ENCODE results near the gene C12orf60. TPM values are rescaled to one million over a fixed set of nuclear protein-coding genes. Genes with fewer than 3 reads are reported as not detected.

C12orf60 gene
- polyA plus RNA-seq, 3 donors: 0.11 to 0.46 TPM; not detected in 1

DNA sequence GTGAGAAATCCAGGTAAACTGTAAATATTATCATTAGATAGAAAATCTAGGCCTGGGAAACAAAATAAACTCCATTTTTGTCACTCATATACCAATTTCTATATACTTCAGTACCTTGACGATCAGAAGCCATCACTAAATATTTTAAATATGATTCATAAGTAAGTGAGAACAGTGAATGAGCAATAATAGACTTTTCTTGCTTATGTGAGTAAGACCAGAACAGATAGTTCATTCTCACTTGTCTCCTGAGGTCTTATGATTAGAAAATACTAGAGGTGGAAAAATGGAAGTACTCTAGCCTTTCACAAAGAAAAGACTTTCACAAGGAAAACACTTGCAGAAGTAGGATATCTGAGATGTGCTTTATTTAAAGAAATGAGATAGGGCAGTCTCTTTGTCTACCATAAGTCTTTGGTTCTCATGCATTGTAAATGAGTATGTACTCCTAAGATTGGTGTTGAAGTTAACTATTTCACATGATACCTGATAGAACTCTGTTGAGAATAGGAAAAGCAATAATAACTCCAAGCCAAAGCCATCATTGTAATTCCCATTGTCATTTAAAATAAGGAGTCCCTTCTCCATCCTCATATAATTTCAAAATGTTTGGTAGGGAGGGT is 20.7 kb downstream of the C12orf60 start:
- Mint-ChIP-seq H3K27me3 (ENCODE audit: low read depth in 3 of 3) (peaks cover 0 to 12% (median 5%) of the 10 kb centered on the region in 3 donors), H3K27ac (no peak overlapping the region), H3K4me1 (no peaks in the 10 kb centered on the region), H3K9me3 (peaks cover 0 to 2% (median 0%) of the 10 kb centered on the region in 7 donors), H3K36me3 (no peaks in the 10 kb centered on the region), H3K4me3 (no peak overlapping the region)
- no peaks in the 10 kb centered on the region for H3K36me3 ChIP-seq (replicated peaks in 1 of 2; ENCODE audit: control insufficient read depth in 1 of 2, insufficient read depth in 2 of 2, low read length in 2 of 2)
- H3K79me2 ChIP-seq (ENCODE audit: insufficient read depth, low read length): no peaks in the 10 kb centered on the region
- no peak for DNase-seq
- intact Hi-C loops (cut with micrococcal nuclease): no loop called here
- H3K9ac ChIP-seq (ENCODE audit: insufficient read depth, low read length, poor library complexity, severe bottlenecking): no peak overlapping the region
- H3K4me2 ChIP-seq (replicated peaks; ENCODE audit: extremely low read depth, low read length, poor library complexity, severe bottlenecking): no peak overlapping the region
- no peak overlapping the region for H3K27ac ChIP-seq (ENCODE audit: low read depth in 1 of 2, low read length in 2 of 2)
- WGBS (ENCODE audit: insufficient coverage): no CpG with 5 or more reads among the region's 1 CpG
- no peak overlapping the region for H3K4me3 ChIP-seq (replicated peaks in 1 of 3; ENCODE audit: low read depth in 2 of 3, low read length in 3 of 3)
- H3K4me1 ChIP-seq (ENCODE audit: control insufficient read depth in 1 of 2, insufficient read depth in 2 of 2, low read length in 2 of 2): no peaks in the 10 kb centered on the region
- H4K20me1 ChIP-seq (ENCODE audit: insufficient read depth, low read length): no peaks in the 10 kb centered on the region
- H2AFZ ChIP-seq (ENCODE audit: insufficient read depth, low read depth, low read length, poor library complexity, severe bottlenecking): no peak overlapping the region
- TF ChIP-seq, protein P1, sequence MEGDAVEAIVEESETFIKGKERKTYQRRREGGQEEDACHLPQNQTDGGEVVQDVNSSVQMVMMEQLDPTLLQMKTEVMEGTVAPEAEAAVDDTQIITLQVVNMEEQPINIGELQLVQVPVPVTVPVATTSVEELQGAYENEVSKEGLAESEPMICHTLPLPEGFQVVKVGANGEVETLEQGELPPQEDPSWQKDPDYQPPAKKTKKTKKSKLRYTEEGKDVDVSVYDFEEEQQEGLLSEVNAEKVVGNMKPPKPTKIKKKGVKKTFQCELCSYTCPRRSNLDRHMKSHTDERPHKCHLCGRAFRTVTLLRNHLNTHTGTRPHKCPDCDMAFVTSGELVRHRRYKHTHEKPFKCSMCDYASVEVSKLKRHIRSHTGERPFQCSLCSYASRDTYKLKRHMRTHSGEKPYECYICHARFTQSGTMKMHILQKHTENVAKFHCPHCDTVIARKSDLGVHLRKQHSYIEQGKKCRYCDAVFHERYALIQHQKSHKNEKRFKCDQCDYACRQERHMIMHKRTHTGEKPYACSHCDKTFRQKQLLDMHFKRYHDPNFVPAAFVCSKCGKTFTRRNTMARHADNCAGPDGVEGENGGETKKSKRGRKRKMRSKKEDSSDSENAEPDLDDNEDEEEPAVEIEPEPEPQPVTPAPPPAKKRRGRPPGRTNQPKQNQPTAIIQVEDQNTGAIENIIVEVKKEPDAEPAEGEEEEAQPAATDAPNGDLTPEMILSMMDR (IDR thresholded peaks at IDR 0.05): no peak
- H3K27me3 ChIP-seq (ENCODE audit: control insufficient read depth in 2 of 2, insufficient read depth in 2 of 2, low read length in 2 of 2): no peaks in the 10 kb centered on the region
- H3K9me3 ChIP-seq (replicated peaks in 1 of 2; ENCODE audit: control insufficient read depth in 1 of 2, insufficient read depth in 1 of 2, low read length in 2 of 2): no peaks in the 10 kb centered on the region

DNA sequence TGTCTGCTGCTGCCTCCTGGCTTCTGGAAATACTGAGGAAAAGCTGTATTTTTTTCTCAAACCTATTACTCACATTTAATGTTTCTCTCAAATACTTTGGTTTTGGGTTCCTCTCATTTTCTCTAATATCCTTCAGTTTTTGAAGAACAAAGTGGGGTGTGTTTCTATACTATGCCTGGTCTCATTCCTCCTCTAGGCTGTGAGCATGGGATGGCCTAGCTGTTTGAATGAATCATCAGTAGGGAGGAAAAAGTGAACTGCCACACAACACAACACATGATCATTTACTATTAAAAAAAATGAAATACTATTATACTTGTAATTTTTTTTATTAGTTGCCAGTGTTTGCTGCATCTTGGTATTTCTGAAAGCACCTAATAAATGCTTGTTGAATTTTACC is 21.8 kb downstream of the C12orf60 start:
- no peak overlapping the region for H3K4me2 ChIP-seq (replicated peaks; ENCODE audit: extremely low read depth, low read length, poor library complexity, severe bottlenecking)
- H3K36me3 Mint-ChIP-seq: no peaks in the 10 kb centered on the region
- no peak overlapping the region for H3K4me3 ChIP-seq (replicated peaks in 1 of 3; ENCODE audit: low read depth in 2 of 3, low read length in 3 of 3)
- H3K36me3 ChIP-seq (replicated peaks in 1 of 2; ENCODE audit: control insufficient read depth in 1 of 2, insufficient read depth in 2 of 2, low read length in 2 of 2): no peaks in the 10 kb centered on the region
- no peaks in the 10 kb centered on the region for H3K79me2 ChIP-seq (ENCODE audit: insufficient read depth, low read length)
- no peaks in the 10 kb centered on the region for H3K27me3 ChIP-seq (ENCODE audit: control insufficient read depth in 2 of 2, insufficient read depth in 2 of 2, low read length in 2 of 2)
- no peaks in the 10 kb centered on the region for H3K9me3 ChIP-seq (replicated peaks in 1 of 2; ENCODE audit: control insufficient read depth in 1 of 2, insufficient read depth in 1 of 2, low read length in 2 of 2)
- no peak for DNase-seq
- H3K27ac Mint-ChIP-seq: no peak overlapping the region
- H3K4me1 Mint-ChIP-seq: no peaks in the 10 kb centered on the region
- intact Hi-C loops (cut with micrococcal nuclease): no loop called here
- no peak overlapping the region for H3K4me3 Mint-ChIP-seq
- H3K4me1 ChIP-seq (ENCODE audit: control insufficient read depth in 1 of 2, insufficient read depth in 2 of 2, low read length in 2 of 2): no peaks in the 10 kb centered on the region
- H4K20me1 ChIP-seq (ENCODE audit: insufficient read depth, low read length): no peaks in the 10 kb centered on the region
- TF ChIP-seq, protein P1 (IDR thresholded peaks at IDR 0.05): no peak
- no peak overlapping the region for H2AFZ ChIP-seq (ENCODE audit: insufficient read depth, low read depth, low read length, poor library complexity, severe bottlenecking)
- H3K27me3 Mint-ChIP-seq (ENCODE audit: low read depth in 3 of 3): peaks cover 0 to 12% (median 2%) of the 10 kb centered on the region in 3 donors
- no peak overlapping the region for H3K27ac ChIP-seq (ENCODE audit: low read depth in 1 of 2, low read length in 2 of 2)
- no peak overlapping the region for H3K9ac ChIP-seq (ENCODE audit: insufficient read depth, low read length, poor library complexity, severe bottlenecking)
- H3K9me3 Mint-ChIP-seq: peaks cover 0 to 2% (median 0%) of the 10 kb centered on the region in 7 donors

Data from CD14-positive monocyte (primary cell).